Measurements from ENCODE around the gene RASSF8. TPM values are rescaled to one million over a fixed set of nuclear protein-coding genes. Genes with fewer than 3 reads are reported as not detected.
A peak's percentile ranks its signal among the peaks of the same experiment; 100 is the strongest.

Gene RASSF8
- total RNA-seq, 1 donor from 2014 or later = 26.2 TPM

GRCh38 chr12:26113181-26113654 lies 154.7 kb downstream of the RASSF8 start:
- intact Hi-C loops (cut with DNase I) = loop anchor here (5.0 to 10.0 kb wide), 2 partner anchors 722 to 861 kb away; partner anchors contain the start of genes ITPR2 and KRAS
- peak; percentile 47 for ATAC-seq
- DNase-seq (ENCODE audit: missing footprints) = no peak

- peak; percentile 96 for DNase-seq (ENCODE audit: missing footprints)
- ATAC-seq = peak; percentile 96
- intact Hi-C loops (cut with DNase I) = loop anchor here (5.0 to 10.0 kb wide), 2 partner anchors 721 to 862 kb away; partner anchors contain the start of genes ITPR2 and KRAS
Measured at GRCh38 chr12:26113853-26114719, 155.6 kb downstream of the RASSF8 start.

DNA sequence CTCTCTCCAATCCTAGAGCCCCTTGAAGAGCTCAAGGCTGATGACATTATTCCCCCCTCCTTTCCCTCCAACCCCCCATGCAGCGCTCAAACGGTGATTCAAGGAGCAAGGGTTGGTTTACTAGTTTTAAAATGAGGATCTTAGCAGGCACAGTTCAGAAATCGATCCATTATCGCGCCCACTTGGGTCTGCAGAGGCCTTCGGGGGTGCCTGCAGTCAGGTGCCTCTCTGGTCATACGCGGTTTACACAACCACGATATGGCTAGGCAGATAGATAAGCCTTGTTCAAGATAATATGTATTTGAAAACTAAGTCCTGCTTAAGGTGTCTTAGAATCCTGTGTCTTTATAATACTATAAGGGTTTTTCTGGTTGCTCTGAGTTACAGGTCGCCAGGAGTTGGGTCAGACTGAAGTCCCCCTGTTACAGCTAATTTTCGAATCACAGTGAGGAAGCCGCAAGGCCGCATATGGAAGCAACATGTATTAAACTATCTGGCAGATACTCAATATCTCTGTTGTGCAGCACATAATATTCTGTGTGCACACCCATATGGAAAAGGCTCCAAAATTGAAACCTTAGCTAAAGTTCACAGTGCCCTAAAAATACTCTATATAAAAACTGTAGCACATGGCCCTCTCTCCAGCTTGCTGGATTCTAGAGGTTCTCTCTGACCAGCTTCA lies 156.4 kb downstream of the RASSF8 start:
- ATAC-seq = no peak
- intact Hi-C loops (cut with DNase I) = loop anchor here (5.0 to 10.0 kb wide), 3 partner anchors 407 to 863 kb away; partner anchors contain the start of genes ITPR2 and KRAS
- DNase-seq (ENCODE audit: missing footprints) = no peak

DNA sequence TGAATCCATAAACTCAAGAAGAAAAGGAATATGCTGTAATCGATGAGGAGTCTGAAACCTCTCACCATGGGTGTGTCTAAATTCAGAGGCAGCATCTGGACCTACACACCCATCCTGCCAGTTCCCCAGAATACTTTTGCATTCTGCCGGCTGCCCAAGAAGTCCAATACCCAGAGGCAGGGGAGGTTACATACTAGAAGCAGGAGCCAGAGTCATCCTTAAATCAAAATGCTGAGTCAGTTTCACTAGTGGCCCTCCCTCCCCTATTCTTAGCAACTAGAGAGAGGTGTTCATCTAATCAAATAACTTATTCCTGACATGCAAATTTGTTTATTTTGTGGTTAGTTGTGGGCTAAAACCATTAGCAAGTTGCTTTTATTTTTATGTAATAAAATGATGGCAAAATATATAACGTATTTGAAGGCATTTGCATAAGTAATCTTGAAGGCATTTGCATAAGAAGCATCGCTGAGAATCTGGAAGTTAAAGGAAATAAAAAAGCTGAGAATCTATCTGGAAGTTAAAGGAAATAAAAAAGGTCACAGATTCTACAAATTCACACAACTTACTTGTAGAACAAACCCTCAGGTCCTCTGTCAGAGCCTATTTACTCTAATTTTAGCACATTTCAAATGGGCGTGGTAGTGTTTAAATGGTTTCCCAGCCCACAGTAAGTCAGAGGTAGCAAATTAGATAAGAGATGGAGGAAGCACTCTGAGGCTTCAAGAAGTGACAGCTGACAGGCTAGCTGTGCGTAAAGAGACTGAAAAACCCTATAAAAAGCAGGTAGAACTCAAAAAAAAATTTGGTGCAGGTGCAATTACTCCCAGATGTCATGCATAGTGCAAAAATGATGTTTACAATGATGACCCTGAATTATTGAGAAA lies 158.6 kb downstream of the RASSF8 start:
- DNase-seq (ENCODE audit: missing footprints) (no peak), ATAC-seq (no peak)
- intact Hi-C loops (cut with DNase I) = loop anchor here (5.0 to 10.0 kb wide), 2 partner anchors 405 to 718 kb away; partner anchors contain the start of gene ITPR2

DNA sequence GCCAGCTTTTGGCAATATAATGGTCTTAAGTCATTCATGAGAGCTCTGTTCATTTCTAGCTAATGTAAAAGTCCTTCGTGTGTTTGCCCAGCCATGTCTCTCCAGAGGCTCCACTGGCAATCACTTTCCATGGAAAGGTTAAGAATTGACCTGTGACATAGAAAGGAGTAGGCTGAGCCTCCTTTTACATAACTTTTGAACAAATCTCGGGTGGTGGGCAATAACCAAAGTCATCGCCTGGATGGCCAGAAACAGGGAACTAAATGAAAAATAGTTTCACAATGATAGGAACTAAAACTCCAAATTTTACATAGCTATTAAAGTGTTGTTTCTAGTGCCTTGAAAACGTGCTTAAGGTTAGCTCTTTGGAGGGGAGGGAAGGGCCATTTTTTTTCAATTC lies 159.8 kb downstream of the RASSF8 start:
- intact Hi-C loops (cut with DNase I) = loop anchor here (5.0 to 10.0 kb wide), 2 partner anchors 404 to 716 kb away; partner anchors contain the start of gene ITPR2
- ATAC-seq (no peak), DNase-seq (ENCODE audit: missing footprints) (no peak)

GRCh38 chr12:26119391-26119989 lies 161.0 kb downstream of the RASSF8 start:
- ATAC-seq (no peak), DNase-seq (ENCODE audit: missing footprints) (no peak)
- intact Hi-C loops (cut with DNase I) = loop anchor here (5.0 to 10.0 kb wide), 2 partner anchors 403 to 715 kb away; partner anchors contain the start of gene ITPR2

- ATAC-seq (no peak), DNase-seq (ENCODE audit: missing footprints) (no peak)
- intact Hi-C loops (cut with DNase I) = loop anchor here (10.0 kb wide), 2 partner anchors 154 to 284 kb away; no protein-coding TSS in a partner anchor
Measured at GRCh38 chr12:26120561-26121274, 162.2 kb downstream of the RASSF8 start.

DNA sequence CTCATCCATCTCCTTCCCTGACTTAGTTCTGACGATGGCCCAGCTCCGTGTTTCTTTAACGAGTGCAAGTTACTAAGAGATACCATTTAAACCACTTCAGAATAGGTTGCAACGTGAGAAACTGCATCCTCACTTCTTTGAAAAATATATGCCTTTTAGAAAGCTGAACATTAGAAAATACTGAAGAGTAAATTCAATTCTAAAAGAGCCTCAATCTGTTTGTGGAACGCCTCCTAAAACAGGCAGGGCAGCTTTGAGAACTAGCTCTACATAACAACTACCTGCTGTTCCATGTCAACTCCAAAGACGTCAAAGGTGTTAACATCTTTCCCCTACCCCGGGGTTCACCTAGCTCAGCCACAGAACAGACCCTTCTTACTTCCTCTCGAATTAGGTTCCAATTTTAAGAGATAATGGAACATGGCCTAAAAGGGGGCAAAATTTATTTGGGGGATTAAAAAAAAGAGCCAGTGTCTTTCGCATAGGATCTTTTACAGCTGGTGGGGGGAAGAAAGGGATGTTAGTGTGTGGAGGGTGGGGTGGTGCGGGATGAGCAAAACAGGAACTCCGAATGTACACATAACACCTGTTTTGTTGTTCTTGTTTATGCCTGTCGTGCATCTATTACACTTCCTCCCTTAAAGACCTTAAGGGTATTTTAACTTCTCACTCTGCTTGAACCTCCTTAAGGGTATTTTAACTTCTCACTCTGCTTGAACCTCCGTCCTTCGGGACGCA lies 163.0 kb downstream of the RASSF8 start:
- ATAC-seq (no peak), DNase-seq (ENCODE audit: missing footprints) (no peak)
- intact Hi-C loops (cut with DNase I) = loop anchor here (10.0 kb wide), 2 partner anchors 153 to 283 kb away; no protein-coding TSS in a partner anchor

DNA sequence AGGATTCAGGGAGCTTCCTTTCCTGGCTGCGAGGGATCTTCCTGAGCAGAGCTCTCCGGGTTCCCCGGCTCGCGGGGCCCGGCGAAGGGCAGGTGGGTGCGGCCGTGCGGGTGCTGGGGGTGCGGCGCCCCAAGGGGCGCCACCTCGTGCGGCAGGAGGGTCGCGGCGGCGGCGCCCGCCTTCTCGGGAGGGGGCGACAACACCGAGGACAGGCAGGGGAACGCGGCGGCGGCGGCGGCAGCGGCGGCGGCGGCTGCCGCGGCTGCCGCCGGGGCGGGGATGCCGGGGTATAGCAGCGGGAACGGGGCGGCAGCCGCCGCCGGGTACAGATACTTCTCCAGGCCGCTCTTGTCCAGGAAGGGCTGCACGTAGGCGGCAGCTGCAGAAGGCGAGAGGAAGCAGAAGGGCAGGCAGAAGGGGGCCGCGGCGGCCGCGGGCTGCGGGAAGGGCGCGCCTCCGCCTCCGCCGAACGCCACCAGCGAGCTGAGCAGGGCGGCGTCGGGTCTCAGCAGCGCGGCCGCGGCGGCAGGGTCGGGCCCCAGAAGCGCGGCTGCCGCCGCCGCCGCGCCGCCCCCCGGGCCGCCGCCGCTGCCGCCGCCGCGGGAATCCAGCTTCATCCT lies 163.7 kb downstream of the RASSF8 start:
- intact Hi-C loops (cut with DNase I) = loop anchor here (10.0 kb wide), 2 partner anchors 153 to 283 kb away; no protein-coding TSS in a partner anchor
- no peak for ATAC-seq
- DNase-seq (ENCODE audit: missing footprints) = peak; percentile 80

DNA sequence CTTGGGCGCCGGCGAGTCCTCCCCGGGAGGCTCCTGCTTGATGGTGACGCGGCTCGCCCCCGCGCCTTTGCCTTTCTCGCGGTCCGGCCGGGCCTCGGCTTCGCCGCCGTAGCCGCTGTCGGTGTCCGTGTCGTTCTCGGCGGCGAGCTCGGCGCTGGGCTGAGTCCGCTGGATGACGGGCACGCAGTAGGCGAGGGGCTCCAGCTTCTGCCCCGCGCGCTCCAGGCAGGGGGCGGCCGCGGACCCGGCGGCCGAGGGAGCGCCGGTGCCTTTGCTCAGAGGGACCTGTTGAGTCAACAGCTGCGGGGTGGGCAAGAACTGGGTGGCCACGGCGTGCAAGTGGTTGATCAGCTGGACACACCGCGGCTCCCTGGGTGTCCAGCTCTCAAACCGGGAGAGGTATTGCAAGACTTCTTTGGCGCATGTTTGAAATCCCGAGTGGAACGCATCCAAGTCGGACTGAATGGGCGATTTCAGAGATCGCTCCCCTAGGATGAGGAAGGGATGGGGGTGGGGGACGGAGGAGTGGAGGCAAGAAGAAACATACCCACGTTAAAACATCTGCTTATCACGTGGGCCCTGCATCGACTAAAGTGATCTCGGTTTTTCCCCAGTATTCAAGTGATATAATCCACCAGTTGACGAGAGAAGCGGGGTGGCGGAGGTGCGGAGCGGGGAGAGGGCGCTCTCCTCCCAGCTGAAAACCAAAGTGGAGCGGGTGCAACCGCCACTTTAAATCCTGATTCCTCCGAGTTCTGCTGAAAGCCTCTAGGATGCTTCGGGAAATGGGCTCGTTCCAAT lies 164.4 kb downstream of the RASSF8 start:
- ATAC-seq (peak; percentile 11), DNase-seq (ENCODE audit: missing footprints) (peak; percentile 72)
- intact Hi-C loops (cut with DNase I) = loop anchor here (10.0 kb wide), 2 partner anchors 152 to 282 kb away; no protein-coding TSS in a partner anchor

- no peak for DNase-seq (ENCODE audit: missing footprints)
- intact Hi-C loops (cut with DNase I) = loop anchor here (10.0 kb wide), 2 partner anchors 151 to 281 kb away; no protein-coding TSS in a partner anchor
- no peak for ATAC-seq
Measured at GRCh38 chr12:26123482-26123980, 165.0 kb downstream of the RASSF8 start.

GRCh38 chr12:26124446-26125399 lies 166.2 kb downstream of the RASSF8 start, which contains the start of gene BHLHE41:
Gene BHLHE41, minus strand, starts transcription at chr12:26125037. Its CDS starts 258 bp downstream, at chr12:26124779.
- ATAC-seq = peak; percentile 51
- DNase-seq (ENCODE audit: missing footprints) = peak; percentile 89
- intact Hi-C loops (cut with DNase I) = loop anchor here (2.0 to 10.0 kb wide), 3 partner anchors 72 to 280 kb away; no protein-coding TSS in a partner anchor

All from Right ventricle myocardium inferior (tissue), 1 donor.